Measurements from ENCODE around the gene LIN7B. TPM values are rescaled to one million over a fixed set of nuclear protein-coding genes. Genes with fewer than 3 reads are reported as not detected.

Gene LIN7B
- total and polyA plus RNA-seq, 3 experiments from 2014 or later = 4.0 to 8.1 (median 5.1) TPM

- Mint-ChIP-seq H3K36me3 (no peaks in the 10 kb centered on the region), H3K4me3 (peak overlapping the region; percentile 67 to 92 (median 79)), H3K9me3 (peaks cover 0 to 2% (median 0%) of the 10 kb centered on the region in 5 donors), H3K27ac (no peak overlapping the region), H3K27me3 (peaks cover 51 to 79% of the 10 kb centered on the region in 2 donors), H3K4me1 (peaks cover 29 to 39% (median 30%) of the 10 kb centered on the region in 3 donors)
- DNase-seq = peak in 3 of 5 donors; percentile 21 to 51 (median 34)
- peak overlapping the region; percentile 50 for H3K4me3 ChIP-seq (ENCODE audit: low read length)
- peaks cover 46% of the 10 kb centered on the region for H3K27me3 ChIP-seq (ENCODE audit: insufficient read depth, low read length, poor library complexity, severe bottlenecking)
- H3K36me3 ChIP-seq (ENCODE audit: insufficient read depth, low read length) = no peaks in the 10 kb centered on the region
- H3K27ac ChIP-seq (ENCODE audit: low read depth, low read length) = peak overlapping the region; percentile 19
- POLR2A ChIA-PET = no interaction called here
- peaks cover 43% of the 10 kb centered on the region for H3K4me1 ChIP-seq (ENCODE audit: insufficient read depth, low read length)
- CTCF ChIA-PET = interaction anchor here (1.7 to 3.0 kb wide), 2 partner anchors 53 to 157 kb away, joined by 4 to 9 read pairs; partner anchors contain the start of genes GYS1 and RUVBL2
- H3K9me3 ChIP-seq (ENCODE audit: low read length) = no peaks in the 10 kb centered on the region
Observed at GRCh38 chr19:49150106-49150943, 36.2 kb downstream of the LIN7B start.

- ChIA-PET POLR2A (no interaction called here), CTCF (interaction anchor here (1.7 to 3.0 kb wide), 2 partner anchors 53 to 157 kb away, joined by 4 to 9 read pairs; partner anchors contain the start of genes GYS1 and RUVBL2)
- Histone ChIP-seq H3K9me3 (ENCODE audit: low read length) (no peaks in the 10 kb centered on the region), H3K27me3 (ENCODE audit: insufficient read depth, low read length, poor library complexity, severe bottlenecking) (peaks cover 41% of the 10 kb centered on the region), H3K36me3 (ENCODE audit: insufficient read depth, low read length) (no peaks in the 10 kb centered on the region), H3K4me1 (ENCODE audit: insufficient read depth, low read length) (peaks cover 38% of the 10 kb centered on the region), H3K27ac (ENCODE audit: low read depth, low read length) (peak overlapping the region; percentile 19), H3K4me3 (ENCODE audit: low read length) (peak overlapping the region; percentile 50)
- no peak for DNase-seq
- Mint-ChIP-seq H3K27ac (no peak overlapping the region), H3K9me3 (peaks cover 0 to 2% (median 0%) of the 10 kb centered on the region in 5 donors), H3K4me1 (peaks cover 24 to 36% (median 25%) of the 10 kb centered on the region in 3 donors), H3K36me3 (no peaks in the 10 kb centered on the region), H3K4me3 (peak overlapping the region in 5 of 7 donors; percentile 19 to 92 (median 73)), H3K27me3 (peaks cover 45 to 78% of the 10 kb centered on the region in 2 donors)
Observed at GRCh38 chr19:49150944-49151243, 36.7 kb downstream of the LIN7B start.

GRCh38 chr19:49151267-49152118 is 37.3 kb downstream of the LIN7B start:
- Mint-ChIP-seq H3K27ac (no peak overlapping the region), H3K4me3 (peak overlapping the region; percentile 41 to 92 (median 52)), H3K36me3 (no peaks in the 10 kb centered on the region), H3K27me3 (peaks cover 46 to 77% of the 10 kb centered on the region in 2 donors), H3K4me1 (peaks cover 20 to 31% (median 24%) of the 10 kb centered on the region in 3 donors), H3K9me3 (peaks cover 0 to 2% (median 0%) of the 10 kb centered on the region in 5 donors)
- Histone ChIP-seq H3K9me3 (ENCODE audit: low read length) (no peaks in the 10 kb centered on the region), H3K27me3 (ENCODE audit: insufficient read depth, low read length, poor library complexity, severe bottlenecking) (peaks cover 36% of the 10 kb centered on the region), H3K4me3 (ENCODE audit: low read length) (no peak overlapping the region), H3K36me3 (ENCODE audit: insufficient read depth, low read length) (no peaks in the 10 kb centered on the region), H3K4me1 (ENCODE audit: insufficient read depth, low read length) (peaks cover 33% of the 10 kb centered on the region), H3K27ac (ENCODE audit: low read depth, low read length) (no peak overlapping the region)
- DNase-seq = peak in 2 of 5 donors; percentile 23 to 48
- ChIA-PET POLR2A (no interaction called here), CTCF (interaction anchor here (1.7 to 3.0 kb wide), 2 partner anchors 54 to 158 kb away, joined by 4 to 9 read pairs; partner anchors contain the start of genes GYS1 and RUVBL2)

DNA sequence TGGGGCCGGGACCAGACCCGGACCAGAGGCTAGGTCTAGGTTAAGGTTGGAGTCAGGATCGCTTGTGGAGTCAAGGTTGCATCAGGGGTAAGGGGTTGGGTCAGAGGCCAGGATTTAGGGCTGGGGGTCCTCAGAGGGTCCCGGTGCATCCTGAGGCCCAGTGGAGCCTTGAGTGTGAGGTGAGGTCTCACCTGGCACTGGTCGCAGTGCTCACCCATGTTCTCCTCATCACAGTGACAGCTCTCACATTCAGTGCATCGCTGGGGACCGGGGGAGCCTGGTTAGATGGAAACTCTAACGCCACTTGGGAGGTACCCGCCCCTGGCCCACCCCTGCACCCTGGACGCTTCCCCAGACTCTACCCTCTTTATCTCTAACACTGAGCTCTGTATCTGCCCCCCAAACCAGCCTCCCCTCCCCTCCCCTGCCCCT is 38.0 kb downstream of the LIN7B start:
- POLR2A ChIA-PET = no interaction called here
- H3K27ac Mint-ChIP-seq = no peak overlapping the region
- Histone ChIP-seq H3K4me1 (ENCODE audit: insufficient read depth, low read length) (peaks cover 33% of the 10 kb centered on the region), H3K27ac (ENCODE audit: low read depth, low read length) (no peak overlapping the region), H3K9me3 (ENCODE audit: low read length) (no peaks in the 10 kb centered on the region), H3K27me3 (ENCODE audit: insufficient read depth, low read length, poor library complexity, severe bottlenecking) (peaks cover 36% of the 10 kb centered on the region), H3K4me3 (ENCODE audit: low read length) (no peak overlapping the region), H3K36me3 (ENCODE audit: insufficient read depth, low read length) (no peaks in the 10 kb centered on the region)
- no peak for DNase-seq
- H3K4me3 Mint-ChIP-seq = peak overlapping the region in 5 of 7 donors; percentile 11 to 64 (median 50)
- peaks cover 0 to 2% (median 0%) of the 10 kb centered on the region in 5 donors for H3K9me3 Mint-ChIP-seq
- peaks cover 20 to 31% (median 24%) of the 10 kb centered on the region in 3 donors for H3K4me1 Mint-ChIP-seq
- no peaks in the 10 kb centered on the region for H3K36me3 Mint-ChIP-seq
- CTCF ChIA-PET = no interaction called here
- peaks cover 47 to 74% of the 10 kb centered on the region in 2 donors for H3K27me3 Mint-ChIP-seq

GRCh38 chr19:49153167-49153809 is 39.1 kb downstream of the LIN7B start:
- H3K4me1 ChIP-seq (ENCODE audit: insufficient read depth, low read length) = peaks cover 39% of the 10 kb centered on the region
- no peaks in the 10 kb centered on the region for H3K36me3 ChIP-seq (ENCODE audit: insufficient read depth, low read length)
- no peaks in the 10 kb centered on the region for H3K9me3 ChIP-seq (ENCODE audit: low read length)
- CTCF ChIA-PET = no interaction called here
- H3K27ac ChIP-seq (ENCODE audit: low read depth, low read length) = no peak overlapping the region
- Mint-ChIP-seq H3K4me3 (peak overlapping the region in 4 of 7 donors; percentile 10 to 32 (median 23)), H3K9me3 (peaks cover 0 to 2% (median 0%) of the 10 kb centered on the region in 5 donors), H3K4me1 (peaks cover 21 to 35% (median 27%) of the 10 kb centered on the region in 3 donors), H3K27me3 (peaks cover 39 to 74% of the 10 kb centered on the region in 2 donors), H3K27ac (no peak overlapping the region), H3K36me3 (no peaks in the 10 kb centered on the region)
- no peak overlapping the region for H3K4me3 ChIP-seq (ENCODE audit: low read length)
- POLR2A ChIA-PET = no interaction called here
- peaks cover 40% of the 10 kb centered on the region for H3K27me3 ChIP-seq (ENCODE audit: insufficient read depth, low read length, poor library complexity, severe bottlenecking)
- DNase-seq = no peak

DNA sequence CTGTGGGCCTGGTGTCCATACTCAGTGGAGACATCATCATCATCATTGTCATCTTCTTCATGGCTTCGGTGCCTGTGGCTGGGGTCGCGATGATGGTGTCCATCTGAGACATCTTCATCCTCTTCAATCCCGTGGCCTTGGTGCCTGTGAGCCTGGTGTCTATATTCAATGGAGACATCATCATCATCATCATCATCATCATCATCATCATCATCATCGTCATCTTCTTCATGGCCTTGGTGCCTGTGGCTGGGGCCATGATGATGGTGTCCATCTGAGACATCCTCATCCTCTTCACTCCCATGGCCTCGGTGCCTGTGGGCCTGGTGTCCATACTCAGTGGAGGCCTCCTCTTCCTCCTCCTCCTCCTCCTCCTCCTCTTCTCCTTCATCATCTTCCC is 40.1 kb downstream of the LIN7B start:
- Mint-ChIP-seq H3K27me3 (peaks cover 40 to 72% of the 10 kb centered on the region in 2 donors), H3K36me3 (no peaks in the 10 kb centered on the region), H3K4me1 (peaks cover 17 to 30% (median 26%) of the 10 kb centered on the region in 3 donors), H3K9me3 (peaks cover 0 to 2% (median 0%) of the 10 kb centered on the region in 5 donors), H3K4me3 (peak overlapping the region in 2 of 7 donors; percentile 21 to 68), H3K27ac (no peak overlapping the region)
- POLR2A ChIA-PET = no interaction called here
- Histone ChIP-seq H3K27me3 (ENCODE audit: insufficient read depth, low read length, poor library complexity, severe bottlenecking) (peaks cover 36% of the 10 kb centered on the region), H3K4me1 (ENCODE audit: insufficient read depth, low read length) (peaks cover 34% of the 10 kb centered on the region), H3K4me3 (ENCODE audit: low read length) (no peak overlapping the region), H3K27ac (ENCODE audit: low read depth, low read length) (peak overlapping the region; percentile 77), H3K36me3 (ENCODE audit: insufficient read depth, low read length) (no peaks in the 10 kb centered on the region), H3K9me3 (ENCODE audit: low read length) (no peaks in the 10 kb centered on the region)
- CTCF ChIA-PET = no interaction called here
- no peak for DNase-seq

- Histone ChIP-seq H3K4me3 (ENCODE audit: low read length) (no peak within 1 kb of the TSS), H3K27me3 (ENCODE audit: insufficient read depth, low read length, poor library complexity, severe bottlenecking) (peaks cover 29% of the 10 kb centered on the region), H3K4me1 (ENCODE audit: insufficient read depth, low read length) (peaks cover 26% of the 10 kb centered on the region), H3K9me3 (ENCODE audit: low read length) (no peaks in the 10 kb centered on the region), H3K27ac (ENCODE audit: low read depth, low read length) (peak within 1 kb of the TSS; percentile 77), H3K36me3 (ENCODE audit: insufficient read depth, low read length) (no peaks in the 10 kb centered on the region)
- DNase-seq = no peak
- Mint-ChIP-seq H3K4me1 (peaks cover 8 to 21% (median 17%) of the 10 kb centered on the region in 3 donors), H3K9me3 (peaks cover 0 to 2% (median 0%) of the 10 kb centered on the region in 5 donors), H3K27ac (peak within 1 kb of the TSS in 1 of 8 donors; percentile 42), H3K27me3 (peaks cover 43 to 69% of the 10 kb centered on the region in 2 donors), H3K4me3 (peak within 1 kb of the TSS in 2 of 7 donors; percentile 21 to 68), H3K36me3 (no peaks in the 10 kb centered on the region)
- ChIA-PET POLR2A (no interaction called here), CTCF (interaction anchor here (0.7 to 0.9 kb wide), 2 partner anchors 16 to 57 kb away, joined by 3 to 4 read pairs; no protein-coding TSS in a partner anchor)
Observed at GRCh38 chr19:49155005-49155819, 41.0 kb downstream of the LIN7B start, which contains the start of gene HRC. Gene HRC (minus strand): TSS chr19:49155396. CDS start chr19:49155237, 159 bp downstream.
